HepG2 (cell line): ENCODE measurements around the gene FNDC3B.

ENCODE experiments used
- EZH2 ChIP-seq: conservative IDR thresholded peaks from 2 replicates; pipeline ENCODE4 v1.6.1; 2012; ENCODE audit warnings: mild to moderate bottlenecking, low read depth, low read length, moderate library complexity
- TF ChIP-seq, protein P1 (sequence below): sonication (generic); formaldehyde crosslinking; IDR thresholded peaks from 2 replicates; pipeline ENCODE4 v1.5.0; 2020; ENCODE audit warnings: mild to moderate bottlenecking, missing genetic modification reagents, moderate library complexity
- TF ChIP-seq, protein P2 (sequence below): sonication (generic); formaldehyde crosslinking; IDR thresholded peaks from 2 replicates; pipeline ENCODE4 v1.4.0; 2020; ENCODE audit warnings: missing genetic modification reagents
- TF ChIP-seq, protein P3 (sequence below): sonication (generic); formaldehyde crosslinking; IDR thresholded peaks from 2 replicates; pipeline ENCODE4 v1.5.0; 2020; ENCODE audit warnings: missing genetic modification reagents

DNA sequence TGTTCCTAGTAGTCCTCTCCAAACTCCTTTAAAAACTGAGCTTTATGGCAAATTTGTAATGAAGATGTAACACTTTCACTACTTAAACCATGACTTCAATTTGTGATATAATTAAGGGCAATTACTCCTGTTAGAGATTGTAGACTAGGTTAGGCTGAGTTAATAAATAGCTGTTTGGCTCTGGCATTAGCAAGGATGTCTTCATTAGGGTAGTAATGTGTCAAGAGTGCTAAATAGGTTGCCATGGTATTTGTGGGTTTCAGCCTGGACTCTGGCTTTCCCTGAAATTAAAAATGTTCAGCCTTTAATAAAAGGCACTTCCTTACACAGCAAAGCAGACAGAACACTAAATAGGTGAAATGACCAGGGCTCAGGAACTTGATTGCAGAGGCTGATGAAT lies 337.0 kb downstream of the FNDC3B start:
- TF ChIP-seq, protein P1, sequence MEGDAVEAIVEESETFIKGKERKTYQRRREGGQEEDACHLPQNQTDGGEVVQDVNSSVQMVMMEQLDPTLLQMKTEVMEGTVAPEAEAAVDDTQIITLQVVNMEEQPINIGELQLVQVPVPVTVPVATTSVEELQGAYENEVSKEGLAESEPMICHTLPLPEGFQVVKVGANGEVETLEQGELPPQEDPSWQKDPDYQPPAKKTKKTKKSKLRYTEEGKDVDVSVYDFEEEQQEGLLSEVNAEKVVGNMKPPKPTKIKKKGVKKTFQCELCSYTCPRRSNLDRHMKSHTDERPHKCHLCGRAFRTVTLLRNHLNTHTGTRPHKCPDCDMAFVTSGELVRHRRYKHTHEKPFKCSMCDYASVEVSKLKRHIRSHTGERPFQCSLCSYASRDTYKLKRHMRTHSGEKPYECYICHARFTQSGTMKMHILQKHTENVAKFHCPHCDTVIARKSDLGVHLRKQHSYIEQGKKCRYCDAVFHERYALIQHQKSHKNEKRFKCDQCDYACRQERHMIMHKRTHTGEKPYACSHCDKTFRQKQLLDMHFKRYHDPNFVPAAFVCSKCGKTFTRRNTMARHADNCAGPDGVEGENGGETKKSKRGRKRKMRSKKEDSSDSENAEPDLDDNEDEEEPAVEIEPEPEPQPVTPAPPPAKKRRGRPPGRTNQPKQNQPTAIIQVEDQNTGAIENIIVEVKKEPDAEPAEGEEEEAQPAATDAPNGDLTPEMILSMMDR (CRISPR knock-in tag) = no peak
- TF ChIP-seq, protein P2, sequence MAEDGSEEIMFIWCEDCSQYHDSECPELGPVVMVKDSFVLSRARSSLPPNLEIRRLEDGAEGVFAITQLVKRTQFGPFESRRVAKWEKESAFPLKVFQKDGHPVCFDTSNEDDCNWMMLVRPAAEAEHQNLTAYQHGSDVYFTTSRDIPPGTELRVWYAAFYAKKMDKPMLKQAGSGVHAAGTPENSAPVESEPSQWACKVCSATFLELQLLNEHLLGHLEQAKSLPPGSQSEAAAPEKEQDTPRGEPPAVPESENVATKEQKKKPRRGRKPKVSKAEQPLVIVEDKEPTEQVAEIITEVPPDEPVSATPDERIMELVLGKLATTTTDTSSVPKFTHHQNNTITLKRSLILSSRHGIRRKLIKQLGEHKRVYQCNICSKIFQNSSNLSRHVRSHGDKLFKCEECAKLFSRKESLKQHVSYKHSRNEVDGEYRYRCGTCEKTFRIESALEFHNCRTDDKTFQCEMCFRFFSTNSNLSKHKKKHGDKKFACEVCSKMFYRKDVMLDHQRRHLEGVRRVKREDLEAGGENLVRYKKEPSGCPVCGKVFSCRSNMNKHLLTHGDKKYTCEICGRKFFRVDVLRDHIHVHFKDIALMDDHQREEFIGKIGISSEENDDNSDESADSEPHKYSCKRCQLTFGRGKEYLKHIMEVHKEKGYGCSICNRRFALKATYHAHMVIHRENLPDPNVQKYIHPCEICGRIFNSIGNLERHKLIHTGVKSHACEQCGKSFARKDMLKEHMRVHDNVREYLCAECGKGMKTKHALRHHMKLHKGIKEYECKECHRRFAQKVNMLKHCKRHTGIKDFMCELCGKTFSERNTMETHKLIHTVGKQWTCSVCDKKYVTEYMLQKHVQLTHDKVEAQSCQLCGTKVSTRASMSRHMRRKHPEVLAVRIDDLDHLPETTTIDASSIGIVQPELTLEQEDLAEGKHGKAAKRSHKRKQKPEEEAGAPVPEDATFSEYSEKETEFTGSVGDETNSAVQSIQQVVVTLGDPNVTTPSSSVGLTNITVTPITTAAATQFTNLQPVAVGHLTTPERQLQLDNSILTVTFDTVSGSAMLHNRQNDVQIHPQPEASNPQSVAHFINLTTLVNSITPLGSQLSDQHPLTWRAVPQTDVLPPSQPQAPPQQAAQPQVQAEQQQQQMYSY = no peak
- no peak for TF ChIP-seq EZH2
- TF ChIP-seq, protein P3, sequence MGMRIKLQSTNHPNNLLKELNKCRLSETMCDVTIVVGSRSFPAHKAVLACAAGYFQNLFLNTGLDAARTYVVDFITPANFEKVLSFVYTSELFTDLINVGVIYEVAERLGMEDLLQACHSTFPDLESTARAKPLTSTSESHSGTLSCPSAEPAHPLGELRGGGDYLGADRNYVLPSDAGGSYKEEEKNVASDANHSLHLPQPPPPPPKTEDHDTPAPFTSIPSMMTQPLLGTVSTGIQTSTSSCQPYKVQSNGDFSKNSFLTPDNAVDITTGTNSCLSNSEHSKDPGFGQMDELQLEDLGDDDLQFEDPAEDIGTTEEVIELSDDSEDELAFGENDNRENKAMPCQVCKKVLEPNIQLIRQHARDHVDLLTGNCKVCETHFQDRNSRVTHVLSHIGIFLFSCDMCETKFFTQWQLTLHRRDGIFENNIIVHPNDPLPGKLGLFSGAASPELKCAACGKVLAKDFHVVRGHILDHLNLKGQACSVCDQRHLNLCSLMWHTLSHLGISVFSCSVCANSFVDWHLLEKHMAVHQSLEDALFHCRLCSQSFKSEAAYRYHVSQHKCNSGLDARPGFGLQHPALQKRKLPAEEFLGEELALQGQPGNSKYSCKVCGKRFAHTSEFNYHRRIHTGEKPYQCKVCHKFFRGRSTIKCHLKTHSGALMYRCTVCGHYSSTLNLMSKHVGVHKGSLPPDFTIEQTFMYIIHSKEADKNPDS (CRISPR knock-in tag) = no peak
